ENCODE results near the gene TPH2.

Gene TPH2

GRCh38 chr12:72024613-72025012, 86.0 kb downstream of the TPH2 start:
- no peak overlapping the region for H3K27ac ChIP-seq
- H2AFZ ChIP-seq (ENCODE audit: low read depth): no peak overlapping the region
- no peaks in the 10 kb centered on the region for H3K27me3 ChIP-seq (ENCODE audit: insufficient read depth, low read depth)
- H3K36me3 ChIP-seq (ENCODE audit: insufficient read depth): no peaks in the 10 kb centered on the region
- H3K9ac ChIP-seq: no peak overlapping the region
- H4K20me1 ChIP-seq (ENCODE audit: insufficient read depth): no peaks in the 10 kb centered on the region
- TF ChIP-seq, protein P1, sequence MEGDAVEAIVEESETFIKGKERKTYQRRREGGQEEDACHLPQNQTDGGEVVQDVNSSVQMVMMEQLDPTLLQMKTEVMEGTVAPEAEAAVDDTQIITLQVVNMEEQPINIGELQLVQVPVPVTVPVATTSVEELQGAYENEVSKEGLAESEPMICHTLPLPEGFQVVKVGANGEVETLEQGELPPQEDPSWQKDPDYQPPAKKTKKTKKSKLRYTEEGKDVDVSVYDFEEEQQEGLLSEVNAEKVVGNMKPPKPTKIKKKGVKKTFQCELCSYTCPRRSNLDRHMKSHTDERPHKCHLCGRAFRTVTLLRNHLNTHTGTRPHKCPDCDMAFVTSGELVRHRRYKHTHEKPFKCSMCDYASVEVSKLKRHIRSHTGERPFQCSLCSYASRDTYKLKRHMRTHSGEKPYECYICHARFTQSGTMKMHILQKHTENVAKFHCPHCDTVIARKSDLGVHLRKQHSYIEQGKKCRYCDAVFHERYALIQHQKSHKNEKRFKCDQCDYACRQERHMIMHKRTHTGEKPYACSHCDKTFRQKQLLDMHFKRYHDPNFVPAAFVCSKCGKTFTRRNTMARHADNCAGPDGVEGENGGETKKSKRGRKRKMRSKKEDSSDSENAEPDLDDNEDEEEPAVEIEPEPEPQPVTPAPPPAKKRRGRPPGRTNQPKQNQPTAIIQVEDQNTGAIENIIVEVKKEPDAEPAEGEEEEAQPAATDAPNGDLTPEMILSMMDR (conservative IDR thresholded peaks at IDR 0.05; ENCODE audit: low read depth, low read length): no peak
- H3K4me3 ChIP-seq (IDR thresholded peaks at IDR 0.05; ENCODE audit: insufficient read depth, low read depth, low read length): no peak overlapping the region
- no peak overlapping the region for H3K4me2 ChIP-seq
- H3K4me1 ChIP-seq (ENCODE audit: low read depth, poor library complexity, severe bottlenecking): no peaks in the 10 kb centered on the region
- no peaks in the 10 kb centered on the region for H3K79me2 ChIP-seq (ENCODE audit: insufficient read depth, low read depth)

- no peaks in the 10 kb centered on the region for H3K27me3 ChIP-seq (ENCODE audit: insufficient read depth, low read depth)
- no peak overlapping the region for H3K4me3 ChIP-seq (IDR thresholded peaks at IDR 0.05; ENCODE audit: insufficient read depth, low read depth, low read length)
- no peaks in the 10 kb centered on the region for H3K79me2 ChIP-seq (ENCODE audit: insufficient read depth, low read depth)
- H3K27ac ChIP-seq: no peak overlapping the region
- H3K9ac ChIP-seq: no peak overlapping the region
- H3K4me2 ChIP-seq: no peak overlapping the region
- no peaks in the 10 kb centered on the region for H4K20me1 ChIP-seq (ENCODE audit: insufficient read depth)
- H2AFZ ChIP-seq (ENCODE audit: low read depth): no peak overlapping the region
- TF ChIP-seq, protein P1 (conservative IDR thresholded peaks at IDR 0.05; ENCODE audit: low read depth, low read length): no peak
- H3K36me3 ChIP-seq (ENCODE audit: insufficient read depth): no peaks in the 10 kb centered on the region
- H3K4me1 ChIP-seq (ENCODE audit: low read depth, poor library complexity, severe bottlenecking): no peaks in the 10 kb centered on the region
Observed at GRCh38 chr12:72025524-72025923, 86.9 kb downstream of the TPH2 start.

DNA sequence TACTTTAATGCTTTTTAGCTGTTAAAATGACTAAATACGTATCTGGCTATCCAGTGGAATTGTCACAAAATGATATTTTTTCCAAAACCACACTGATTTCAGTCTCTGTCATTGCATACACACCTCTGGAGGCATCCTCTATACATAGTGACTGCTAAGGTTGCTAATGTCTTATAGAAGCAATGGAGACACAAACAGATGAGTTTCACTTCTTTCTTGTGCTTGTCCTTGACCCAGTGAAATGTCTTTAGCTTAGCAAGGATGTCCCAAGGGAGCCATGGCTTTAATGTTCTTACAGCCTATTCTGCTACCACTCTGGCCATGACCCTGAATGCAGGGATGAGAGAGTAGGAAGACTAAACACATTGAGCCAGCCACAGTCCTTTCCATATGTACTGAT, 90.3 kb downstream of the TPH2 start:
- TF ChIP-seq, protein P1 (conservative IDR thresholded peaks at IDR 0.05; ENCODE audit: low read depth, low read length): no peak
- H3K36me3 ChIP-seq (ENCODE audit: insufficient read depth): no peaks in the 10 kb centered on the region

DNA sequence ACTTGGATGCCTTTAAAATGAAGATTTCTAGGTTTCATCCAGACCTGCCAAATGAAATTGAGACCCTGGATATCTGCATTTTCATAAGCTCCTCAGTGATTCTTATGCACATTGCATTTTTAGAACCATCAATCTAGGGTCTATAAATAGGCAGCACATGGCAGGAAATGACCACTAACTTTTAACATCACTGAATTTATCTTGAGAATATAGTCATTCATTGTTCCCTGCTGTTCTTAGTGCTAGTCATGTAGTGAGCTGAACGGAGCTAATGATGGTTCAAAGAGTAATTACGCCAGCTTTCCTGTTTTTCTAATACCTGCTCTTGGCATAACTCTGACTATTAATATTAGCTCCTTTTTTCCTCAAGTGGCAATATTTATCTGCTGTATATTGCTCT, 91.6 kb downstream of the TPH2 start:
- no peak overlapping the region for H3K27ac ChIP-seq
- H3K4me2 ChIP-seq: no peak overlapping the region
- H2AFZ ChIP-seq (ENCODE audit: low read depth): no peak overlapping the region
- H3K36me3 ChIP-seq (ENCODE audit: insufficient read depth): no peaks in the 10 kb centered on the region
- TF ChIP-seq, protein P1 (conservative IDR thresholded peaks at IDR 0.05; ENCODE audit: low read depth, low read length): no peak
- no peaks in the 10 kb centered on the region for H3K79me2 ChIP-seq (ENCODE audit: insufficient read depth, low read depth)
- no peaks in the 10 kb centered on the region for H3K4me1 ChIP-seq (ENCODE audit: low read depth, poor library complexity, severe bottlenecking)
- H3K9ac ChIP-seq: no peak overlapping the region
- no peaks in the 10 kb centered on the region for H4K20me1 ChIP-seq (ENCODE audit: insufficient read depth)
- no peaks in the 10 kb centered on the region for H3K27me3 ChIP-seq (ENCODE audit: insufficient read depth, low read depth)
- H3K4me3 ChIP-seq (IDR thresholded peaks at IDR 0.05; ENCODE audit: insufficient read depth, low read depth, low read length): no peak overlapping the region

More for the DNA sequence above, 90.3 kb downstream of the TPH2 start:
- Histone ChIP-seq H3K27ac (no peak overlapping the region), H3K4me1 (ENCODE audit: low read depth, poor library complexity, severe bottlenecking) (no peaks in the 10 kb centered on the region), H3K9ac (no peak overlapping the region), H2AFZ (ENCODE audit: low read depth) (no peak overlapping the region), H4K20me1 (ENCODE audit: insufficient read depth) (no peaks in the 10 kb centered on the region), H3K4me3 (IDR thresholded peaks at IDR 0.05; ENCODE audit: insufficient read depth, low read depth, low read length) (no peak overlapping the region), H3K4me2 (no peak overlapping the region), H3K79me2 (ENCODE audit: insufficient read depth, low read depth) (no peaks in the 10 kb centered on the region), H3K27me3 (ENCODE audit: insufficient read depth, low read depth) (no peaks in the 10 kb centered on the region)
